GM19468 (cell line): ENCODE data around the gene CRK.
"Not testable (repeated sequence)": the region's sequence is repeated elsewhere in the genome, so short reads cannot be mapped to it uniquely, and the experiment has no call there.

Experiments used
- ATAC-seq: cut with Tn5 transposase; IDR thresholded peaks from one replicate; pipeline ENCODE4 v1.9.1; 2021; ENCODE audit warnings: mild to moderate bottlenecking, moderate library complexity, moderate number of reproducible peaks; ENCODE audit not compliant: unreplicated experiment; ENCODE audit errors: extremely low read depth

CRK gene

DNA sequence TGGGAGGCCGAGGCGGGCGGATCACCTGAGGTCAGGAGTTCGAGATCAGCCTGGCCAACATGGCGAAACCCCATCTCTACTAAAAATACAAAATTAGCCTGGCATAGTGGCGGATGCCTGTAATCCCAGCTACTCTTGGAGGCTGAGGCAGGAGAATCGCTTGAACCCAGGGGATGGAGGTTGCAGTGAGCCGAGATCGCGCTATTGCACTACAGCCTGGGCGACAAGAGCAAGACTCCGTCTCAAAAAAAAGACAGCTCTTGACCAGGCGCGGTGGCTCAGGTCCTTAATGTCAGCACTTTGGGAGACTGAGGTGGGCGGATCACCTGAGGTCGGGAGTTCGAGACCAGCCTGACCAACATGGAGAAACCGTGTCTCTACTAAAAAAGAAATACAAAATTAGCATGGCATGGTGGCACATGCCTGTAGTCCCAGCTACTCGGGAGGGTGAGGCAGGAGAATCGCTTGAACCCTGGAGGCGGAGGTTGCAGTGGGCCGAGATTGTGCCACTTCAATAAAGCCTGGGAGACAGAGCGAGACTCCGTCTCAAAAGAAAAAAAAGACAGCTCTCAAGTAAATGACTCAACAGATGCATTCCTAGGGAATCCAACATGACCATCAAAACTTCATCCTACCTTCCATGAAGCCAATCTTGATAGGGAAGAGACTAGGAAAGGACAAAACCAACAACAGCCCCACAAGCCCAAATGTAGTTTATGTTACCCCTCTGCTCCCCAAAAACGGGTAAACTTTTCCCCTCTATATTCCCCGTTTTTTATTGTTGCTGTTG lies 60.0 kb downstream of the CRK start:
- ATAC-seq = not testable (repeated sequence)

DNA sequence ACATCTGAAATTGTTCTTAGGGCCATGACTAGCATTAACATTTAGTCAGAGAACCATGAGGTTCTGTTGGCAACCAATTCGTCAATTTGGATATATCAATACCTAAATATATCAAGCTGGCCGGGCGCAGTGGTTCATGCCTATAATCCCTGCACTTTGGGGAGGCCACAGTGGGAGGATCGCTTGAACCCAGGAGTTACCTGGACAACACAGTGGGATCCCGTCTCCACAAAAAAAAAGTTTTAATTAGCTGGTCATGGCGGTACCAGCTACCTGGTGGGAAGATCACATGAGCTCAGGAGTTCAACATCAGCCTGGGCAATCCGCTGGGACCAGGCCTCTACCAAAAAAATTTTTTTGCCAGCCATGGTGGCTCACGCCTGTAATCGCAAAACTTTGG lies 64.5 kb downstream of the CRK start:
- ATAC-seq = no peak

DNA sequence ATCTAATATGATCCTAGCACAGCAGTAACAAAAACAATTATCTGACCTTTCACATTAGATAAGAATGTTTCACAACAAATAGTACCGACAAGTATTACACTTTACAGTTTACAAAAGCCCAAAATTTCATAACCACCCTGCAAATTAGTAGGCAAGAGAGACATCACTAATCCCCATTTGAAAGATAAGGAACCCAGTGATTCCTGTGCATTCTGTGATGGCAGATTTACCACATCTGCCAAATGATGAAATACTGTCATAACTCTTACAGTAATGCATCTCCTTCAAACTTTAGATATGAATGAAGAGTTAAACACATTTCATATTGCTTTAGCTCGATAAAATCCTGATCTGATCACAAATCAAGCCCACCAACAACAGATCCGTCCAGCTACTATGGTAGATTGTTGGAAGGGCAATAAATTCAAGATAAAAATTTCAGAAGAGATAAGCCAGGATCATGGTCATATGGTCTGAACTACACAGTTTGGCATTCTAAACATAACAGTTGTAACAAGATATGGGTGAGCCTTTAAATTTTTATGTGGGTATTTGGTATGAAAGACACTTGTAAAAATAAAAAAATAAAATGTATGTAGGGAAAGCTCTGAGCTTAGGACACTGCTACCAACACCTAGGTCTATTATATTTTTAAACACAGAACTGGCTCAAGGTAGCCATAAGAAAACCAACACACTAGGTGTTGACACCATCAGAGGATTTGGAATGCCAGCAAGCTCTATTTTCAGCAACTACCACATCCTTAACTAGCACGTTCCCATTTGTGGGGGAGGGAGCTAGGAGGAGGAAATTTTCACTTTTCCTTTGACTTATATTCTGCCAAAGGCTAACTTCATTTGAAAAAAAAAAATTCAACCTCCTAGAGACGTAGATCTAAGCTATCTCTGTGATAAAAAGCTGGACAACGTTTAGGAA lies 65.3 kb downstream of the CRK start:
- ATAC-seq = no peak

DNA sequence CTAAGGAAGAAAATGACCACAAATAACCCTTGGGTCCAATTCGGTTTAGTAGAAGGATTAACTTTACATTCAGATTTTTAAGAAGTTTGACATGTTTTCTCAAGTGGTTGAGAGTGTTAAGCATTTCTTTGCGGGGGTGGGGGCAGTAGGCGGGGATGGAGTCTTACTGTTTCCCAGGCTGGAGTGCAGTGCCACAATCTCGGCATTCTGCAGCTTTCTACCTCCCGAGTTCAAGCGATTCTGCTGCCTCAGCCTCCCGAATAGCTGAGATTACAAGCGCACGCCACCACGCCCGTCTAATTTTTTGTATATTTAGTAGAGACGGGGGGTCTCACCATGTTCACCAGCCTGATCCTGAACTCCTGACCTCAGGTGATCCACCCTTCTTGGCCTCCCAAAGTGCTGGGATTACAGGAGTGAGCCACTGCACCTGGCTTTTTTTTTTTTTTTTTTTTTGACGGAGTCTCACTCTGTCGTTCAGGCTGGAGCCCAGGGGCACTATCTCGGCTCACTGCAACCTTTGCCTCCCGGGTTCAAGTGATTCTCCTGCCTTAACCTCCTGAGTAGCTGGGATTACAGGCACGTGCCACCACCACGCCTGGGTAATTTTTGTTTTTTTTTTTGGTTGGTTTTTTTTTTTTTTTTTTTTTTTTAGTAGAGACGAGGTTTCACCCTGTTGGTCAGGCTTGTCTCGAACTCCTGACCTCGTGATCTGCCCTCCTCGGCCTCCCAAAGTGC lies 68.4 kb downstream of the CRK start:
- ATAC-seq = not testable (repeated sequence)

DNA sequence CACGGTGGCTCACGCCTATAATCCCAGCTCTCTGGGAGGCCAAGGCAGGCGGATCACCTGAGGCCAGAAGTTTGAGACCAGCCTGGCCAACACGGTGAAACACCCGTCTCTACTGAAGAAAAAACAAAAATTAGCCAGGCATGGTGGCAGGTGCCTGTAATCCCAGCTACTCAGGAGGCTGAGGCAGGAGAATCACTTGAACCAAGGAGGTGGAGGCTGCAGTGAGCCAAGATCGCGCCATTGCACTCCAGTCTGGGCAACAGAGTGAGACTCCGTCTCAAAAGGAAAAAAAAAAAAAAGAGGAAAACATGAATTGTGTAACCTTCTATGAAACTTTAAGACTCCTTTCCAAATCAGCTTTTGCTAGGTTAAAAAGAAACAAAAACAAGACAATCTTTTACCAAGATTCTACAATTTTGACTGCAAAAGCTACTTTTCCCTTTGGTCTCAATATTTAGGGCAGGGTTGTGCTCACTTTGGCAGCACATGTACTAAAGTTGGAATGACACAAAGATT lies 69.3 kb downstream of the CRK start:
- ATAC-seq = not testable (repeated sequence)

DNA sequence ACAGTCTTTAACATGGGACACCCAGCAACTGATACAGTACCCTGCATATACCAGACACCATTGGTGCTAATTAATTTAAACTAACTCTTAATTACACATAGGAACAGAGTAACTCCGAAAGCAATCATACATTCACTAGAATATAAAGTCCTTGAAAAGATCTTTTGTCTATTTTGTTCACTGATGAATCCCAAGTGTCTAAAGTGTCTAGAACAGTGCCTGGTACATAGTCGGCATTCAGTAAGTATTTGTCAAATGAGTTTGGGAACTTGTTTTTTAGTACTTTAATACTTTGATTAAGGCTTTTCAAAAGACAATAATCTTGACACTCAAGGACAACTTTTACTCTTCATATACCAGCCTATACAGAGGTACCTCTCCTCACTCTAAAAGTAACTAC lies 69.8 kb downstream of the CRK start:
- no peak for ATAC-seq

DNA sequence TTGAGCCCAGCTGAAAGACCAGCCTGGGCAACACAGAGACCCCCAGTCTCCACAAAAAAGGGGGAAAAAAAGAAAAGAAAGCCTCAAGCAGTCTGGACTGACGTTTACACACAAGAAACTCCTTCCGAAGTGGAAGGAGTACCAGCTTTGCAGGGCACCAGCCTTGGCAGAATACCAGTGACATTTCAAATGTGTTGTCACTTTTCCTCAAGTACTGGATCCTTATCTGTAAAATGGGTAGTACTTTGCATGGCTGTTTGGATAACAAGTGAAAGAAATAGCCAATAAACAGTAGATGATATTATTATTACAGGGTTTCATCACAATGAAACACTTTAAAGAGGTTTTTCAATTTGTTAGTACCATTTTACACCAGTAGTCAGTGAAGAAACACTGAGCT lies 70.2 kb downstream of the CRK start:
- ATAC-seq = no peak

DNA sequence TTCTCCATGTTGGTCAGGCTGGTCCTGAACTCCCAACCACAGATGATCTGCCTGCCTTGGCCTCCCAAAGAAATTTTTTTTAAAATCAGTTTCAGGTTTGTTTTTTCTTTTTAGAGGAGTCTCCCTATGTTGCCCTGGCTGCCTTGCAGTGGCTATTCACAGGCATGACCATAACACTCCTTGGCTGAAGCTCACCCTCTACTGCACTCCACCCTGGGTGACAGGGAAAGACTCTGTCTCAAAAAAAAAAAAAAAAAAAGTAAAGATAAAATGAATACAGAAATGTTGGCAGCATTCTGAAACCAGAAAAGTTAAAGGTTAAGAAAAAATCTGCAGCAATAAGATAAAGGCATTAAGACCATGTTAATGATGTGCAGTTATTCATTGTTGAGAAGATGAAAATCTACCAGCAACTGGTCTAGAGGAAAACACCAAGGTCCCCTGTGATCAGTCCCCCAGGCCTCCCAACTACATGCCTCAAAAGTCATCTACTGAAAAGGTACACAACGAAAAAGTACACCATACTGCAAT lies 71.1 kb downstream of the CRK start:
- no peak for ATAC-seq

DNA sequence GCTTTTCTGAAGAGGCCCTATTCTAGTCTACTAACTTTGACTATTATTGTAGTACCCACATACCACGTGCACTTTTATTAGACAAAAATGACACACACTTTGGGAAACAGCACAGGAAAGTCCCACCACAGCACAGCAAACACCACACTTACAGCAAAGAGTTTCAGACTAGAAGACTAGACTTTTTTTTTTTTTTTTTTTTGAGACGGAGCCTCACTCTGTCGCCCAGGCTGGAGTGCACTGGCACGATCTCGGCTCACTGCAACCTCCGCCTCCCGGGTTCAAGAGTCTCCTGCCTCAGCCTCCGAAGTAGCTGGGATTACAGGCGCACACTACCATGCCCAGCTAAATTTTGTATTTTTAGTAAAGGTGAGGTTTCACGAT lies 76.1 kb downstream of the CRK start:
- ATAC-seq = no peak

DNA sequence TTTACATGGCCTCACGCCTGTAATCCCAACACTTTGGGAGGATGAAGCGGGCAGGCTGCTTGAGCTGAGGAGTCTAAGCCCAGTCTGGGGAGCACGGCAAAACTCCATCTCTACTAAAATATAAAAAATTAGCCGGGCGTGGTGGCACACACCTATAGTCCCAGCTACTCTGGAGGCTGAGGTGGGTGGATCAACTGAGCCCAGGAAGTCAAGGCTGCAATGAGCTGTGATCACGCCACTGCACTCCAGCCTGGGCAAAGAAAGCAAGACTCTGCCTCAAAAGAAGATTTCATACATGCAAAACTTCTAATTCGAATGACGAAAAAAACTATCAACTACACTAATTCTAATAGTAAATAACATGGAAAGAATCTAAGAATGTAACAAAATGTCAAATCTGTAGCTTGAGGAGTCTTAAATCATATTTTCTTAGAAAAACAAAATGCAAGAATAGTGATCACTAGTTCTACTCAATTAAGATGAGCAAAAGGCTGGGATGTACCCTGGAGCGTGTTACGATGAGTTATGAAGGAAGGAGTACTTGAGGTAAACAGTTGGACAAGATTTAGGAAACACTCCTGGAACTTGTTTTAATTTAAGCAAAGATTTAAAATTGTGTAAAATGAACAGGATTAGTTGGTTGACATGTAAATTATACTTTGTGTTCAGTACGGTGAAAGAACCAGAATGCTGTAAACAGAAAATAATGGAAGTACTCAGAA lies 76.7 kb downstream of the CRK start:
- no peak for ATAC-seq

DNA sequence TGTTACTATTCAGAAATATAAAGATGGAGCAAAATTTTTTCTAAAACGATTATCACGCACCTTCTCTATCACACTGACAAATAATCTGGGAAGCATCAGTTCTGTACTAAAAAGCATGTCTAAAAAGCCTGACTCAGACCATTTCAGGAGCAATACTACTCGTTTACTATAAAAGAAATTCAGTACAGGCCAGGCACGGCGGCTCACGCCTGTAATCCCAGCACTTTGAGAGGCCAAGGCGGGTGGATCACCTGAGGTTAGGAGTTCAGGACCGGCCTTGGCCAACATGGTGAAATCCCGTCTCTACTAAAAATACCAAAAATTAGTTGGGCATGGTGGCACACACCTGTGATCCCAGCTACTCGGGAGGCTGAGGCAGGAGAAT lies 77.6 kb downstream of the CRK start:
- not testable (repeated sequence) for ATAC-seq

DNA sequence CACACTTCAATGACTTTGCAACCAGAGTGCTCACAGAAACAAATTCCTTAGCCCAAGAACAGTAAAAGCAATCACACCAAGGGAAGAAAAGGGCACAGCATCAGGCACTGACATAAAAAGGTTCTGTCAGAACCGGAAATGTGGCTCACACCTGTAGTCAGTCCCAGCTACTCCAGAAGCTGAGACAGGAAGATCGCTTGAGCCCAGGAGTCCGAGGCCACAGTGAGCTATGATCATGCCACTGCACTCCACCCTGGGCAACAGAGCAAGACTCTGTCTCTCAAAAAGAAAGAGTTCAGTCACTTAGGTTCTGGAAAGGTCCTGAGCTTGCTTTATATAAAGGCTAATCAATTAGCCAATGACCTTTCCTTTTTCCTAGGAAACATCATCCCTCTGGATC lies 78.7 kb downstream of the CRK start:
- no peak for ATAC-seq

DNA sequence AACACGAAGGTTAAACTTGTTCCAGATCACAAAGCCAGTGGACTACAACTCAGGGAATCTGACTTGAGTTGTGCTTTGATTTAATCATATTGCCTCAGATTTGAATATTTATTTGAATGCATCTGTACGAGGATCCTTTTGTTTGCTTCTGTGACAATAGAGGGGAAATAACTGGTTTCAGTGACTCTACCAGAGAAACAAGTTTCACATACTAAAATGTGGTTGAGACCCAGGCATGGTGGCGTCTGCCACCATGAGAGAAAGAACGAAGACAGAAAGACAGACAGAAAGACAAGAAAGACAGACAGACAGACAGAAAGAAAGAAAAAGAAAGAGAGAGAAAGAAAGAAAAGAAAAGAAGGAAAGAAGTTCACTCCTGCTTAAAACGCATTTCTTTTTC lies 80.0 kb downstream of the CRK start:
- no peak for ATAC-seq

DNA sequence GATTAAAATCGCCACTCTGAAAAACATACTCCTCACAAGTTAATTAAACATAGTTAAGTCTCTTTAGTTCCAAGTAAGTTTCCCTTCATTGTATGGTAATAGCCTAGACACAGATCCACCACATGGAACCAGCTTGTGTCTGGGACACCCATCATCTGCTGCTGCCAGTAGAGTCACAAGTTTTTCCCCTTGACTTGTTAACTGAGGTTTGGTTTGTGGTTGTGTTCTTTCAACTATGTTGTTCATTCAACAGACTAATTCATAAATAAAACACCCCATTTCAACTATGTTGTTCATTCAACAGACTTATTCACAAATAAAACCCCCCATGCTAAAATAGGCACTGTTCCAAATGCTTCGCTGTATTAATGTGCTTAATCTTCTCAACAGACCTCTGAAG lies 80.4 kb downstream of the CRK start:
- no peak for ATAC-seq

DNA sequence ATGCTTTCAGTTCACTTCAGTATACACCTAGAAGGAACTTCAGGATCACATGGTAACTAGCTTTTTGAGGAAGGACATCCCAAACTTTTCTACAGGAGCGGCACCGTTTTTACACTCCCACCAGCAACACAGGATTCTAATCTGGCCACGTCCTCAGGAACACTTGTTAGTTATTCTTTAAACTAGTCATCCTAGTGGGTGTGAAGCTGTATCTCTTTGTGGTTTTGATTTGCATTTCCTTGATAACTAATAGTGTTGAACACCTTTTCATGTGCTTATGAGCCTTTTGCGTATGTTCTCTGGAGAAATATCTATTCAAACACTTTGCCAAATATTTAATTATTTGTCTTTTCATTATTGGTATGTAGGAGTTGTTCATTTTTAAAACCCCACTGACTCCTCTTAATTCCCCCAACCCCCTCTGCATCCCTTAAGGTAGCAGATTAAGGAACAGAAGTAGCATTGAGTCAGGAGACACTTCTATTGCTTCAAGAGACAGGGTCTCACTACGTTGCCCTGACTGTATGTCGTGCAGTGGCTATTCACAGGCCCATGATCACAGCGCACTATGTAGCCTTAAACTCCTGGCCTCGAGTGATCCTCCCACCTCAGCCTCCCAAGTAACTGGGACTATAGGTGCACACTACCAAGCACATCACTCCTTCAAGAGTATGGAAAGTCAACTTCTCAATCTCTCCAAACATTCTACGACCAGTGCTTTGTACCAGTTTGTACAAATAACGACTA lies 81.4 kb downstream of the CRK start:
- no peak for ATAC-seq

DNA sequence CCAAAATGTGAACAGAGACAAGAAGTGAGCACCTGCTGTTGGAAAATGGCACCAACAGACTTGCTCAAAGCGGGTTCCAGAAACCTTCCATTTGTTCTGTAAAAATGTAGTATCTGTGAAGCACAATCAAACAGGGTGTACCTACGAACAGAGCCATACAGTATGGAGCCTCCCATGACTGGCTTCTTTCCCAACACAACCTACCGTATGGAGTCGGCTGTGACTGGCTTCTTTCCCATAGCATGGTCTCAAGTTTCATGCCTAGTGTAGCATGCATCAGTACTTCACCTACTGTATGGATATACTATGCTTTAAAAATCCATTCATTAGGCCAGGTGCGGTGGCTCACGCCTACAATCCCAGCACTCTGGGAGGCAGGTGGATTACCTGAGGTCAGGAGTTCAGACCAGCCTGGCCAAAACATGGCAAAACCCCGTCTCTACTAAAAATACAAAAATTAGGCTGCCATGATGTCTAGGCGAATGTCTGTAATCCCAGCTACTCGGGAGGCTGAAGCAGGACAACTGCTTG lies 82.3 kb downstream of the CRK start:
- no peak for ATAC-seq

DNA sequence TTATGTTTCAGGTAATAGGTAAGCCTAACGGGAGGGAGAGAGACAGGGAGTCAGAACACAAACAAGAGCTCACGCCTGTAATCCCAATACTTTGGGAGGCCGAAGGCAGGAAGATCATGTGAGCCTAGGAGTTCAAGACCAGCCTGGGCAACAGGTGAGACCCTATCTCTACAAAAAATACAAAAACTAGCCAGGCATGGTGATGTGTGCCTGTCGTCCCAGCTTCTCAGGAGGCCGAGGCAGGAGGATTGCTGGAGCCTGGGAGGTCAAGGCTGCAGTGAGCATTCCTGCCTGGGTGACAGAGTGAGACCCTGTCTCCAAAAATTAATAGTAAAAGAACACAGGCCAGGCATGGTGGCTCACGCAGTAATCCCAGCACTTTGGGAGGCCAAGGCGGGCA lies 83.4 kb downstream of the CRK start:
- ATAC-seq = no peak

DNA sequence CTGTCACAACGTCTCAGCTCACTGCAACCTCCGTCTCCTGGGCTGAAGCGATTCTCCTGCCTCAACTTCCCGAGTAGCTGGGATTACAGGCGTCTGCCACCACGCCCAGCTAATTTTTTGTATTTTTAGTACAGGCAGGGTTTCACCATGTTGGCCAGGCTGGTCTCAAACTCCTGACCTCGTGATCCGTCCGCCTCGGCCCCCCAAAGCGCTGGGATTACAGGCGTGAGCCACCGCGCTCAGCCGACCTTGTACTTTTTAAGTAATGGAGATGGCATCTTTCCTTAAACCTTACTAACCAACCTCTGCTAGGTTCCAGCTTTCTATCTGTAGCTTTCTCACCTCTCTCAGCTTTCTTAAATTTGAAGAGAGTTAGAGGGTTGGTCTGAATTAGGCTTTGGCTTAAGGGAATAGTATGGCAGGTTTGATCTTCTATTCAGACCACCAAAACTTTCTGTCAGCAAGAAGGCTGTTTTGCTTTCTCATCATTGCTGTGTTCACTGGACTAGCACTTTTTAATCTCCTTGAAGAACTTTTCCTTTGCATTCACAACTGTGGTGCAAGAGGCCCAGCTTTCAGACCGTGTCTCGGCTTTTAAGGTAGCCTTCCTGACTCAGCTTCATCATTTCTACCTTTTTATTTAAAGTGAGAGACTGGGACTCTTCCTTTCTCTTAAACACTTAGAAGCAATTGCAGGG lies 84.0 kb downstream of the CRK start:
- no peak for ATAC-seq
